Measurements from ENCODE around the gene BRD7. TPM values are rescaled to one million over a fixed set of nuclear protein-coding genes. Genes with fewer than 3 reads are reported as not detected.

Gene BRD7
- total RNA-seq, 6 experiments from 2014 or later = 16.9 to 24.1 (median 20.2) TPM

- no peaks in the 10 kb centered on the region for H3K27me3 ChIP-seq
- WGBS (ENCODE audit: insufficient coverage, low coverage, low lambda C conversion rate, missing lambda C conversion rate) = 82% methylated on average over 2 of the region's 2 CpGs
- no peaks in the 10 kb centered on the region for H3K9me3 ChIP-seq
- DNase-seq = no peak
- H3K27ac ChIP-seq = no peak overlapping the region
- H3K4me3 ChIP-seq = no peak overlapping the region
- no peaks in the 10 kb centered on the region for H3K36me3 ChIP-seq
- intact Hi-C loops (cut with DNase I) = no loop called here
- no peaks in the 10 kb centered on the region for H3K4me1 ChIP-seq
- TF ChIP-seq POLR2A (IDR thresholded peaks at IDR 0.05) = no peak
- TF ChIP-seq, protein P1, sequence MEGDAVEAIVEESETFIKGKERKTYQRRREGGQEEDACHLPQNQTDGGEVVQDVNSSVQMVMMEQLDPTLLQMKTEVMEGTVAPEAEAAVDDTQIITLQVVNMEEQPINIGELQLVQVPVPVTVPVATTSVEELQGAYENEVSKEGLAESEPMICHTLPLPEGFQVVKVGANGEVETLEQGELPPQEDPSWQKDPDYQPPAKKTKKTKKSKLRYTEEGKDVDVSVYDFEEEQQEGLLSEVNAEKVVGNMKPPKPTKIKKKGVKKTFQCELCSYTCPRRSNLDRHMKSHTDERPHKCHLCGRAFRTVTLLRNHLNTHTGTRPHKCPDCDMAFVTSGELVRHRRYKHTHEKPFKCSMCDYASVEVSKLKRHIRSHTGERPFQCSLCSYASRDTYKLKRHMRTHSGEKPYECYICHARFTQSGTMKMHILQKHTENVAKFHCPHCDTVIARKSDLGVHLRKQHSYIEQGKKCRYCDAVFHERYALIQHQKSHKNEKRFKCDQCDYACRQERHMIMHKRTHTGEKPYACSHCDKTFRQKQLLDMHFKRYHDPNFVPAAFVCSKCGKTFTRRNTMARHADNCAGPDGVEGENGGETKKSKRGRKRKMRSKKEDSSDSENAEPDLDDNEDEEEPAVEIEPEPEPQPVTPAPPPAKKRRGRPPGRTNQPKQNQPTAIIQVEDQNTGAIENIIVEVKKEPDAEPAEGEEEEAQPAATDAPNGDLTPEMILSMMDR (IDR thresholded peaks at IDR 0.05) = no peak
- no peak for ATAC-seq
Observed at GRCh38 chr16:50273382-50273690, 95.5 kb downstream of the BRD7 start.

GRCh38 chr16:50272687-50273381, 96.0 kb downstream of the BRD7 start:
- DNase-seq (peak in 1 of 3 donors; percentile 24), ATAC-seq (no peak)
- Histone ChIP-seq H3K27ac (no peak overlapping the region), H3K36me3 (no peaks in the 10 kb centered on the region), H3K9me3 (no peaks in the 10 kb centered on the region), H3K4me1 (no peaks in the 10 kb centered on the region), H3K27me3 (no peaks in the 10 kb centered on the region), H3K4me3 (no peak overlapping the region)
- intact Hi-C loops (cut with DNase I) = no loop called here
- no CpG with 5 or more reads among the region's 5 CpGs for WGBS (ENCODE audit: insufficient coverage, low coverage, low lambda C conversion rate, missing lambda C conversion rate)
- TF ChIP-seq POLR2A (IDR thresholded peaks at IDR 0.05) = no peak
- TF ChIP-seq, protein P1 (IDR thresholded peaks at IDR 0.05) = no peak

- H3K27me3 ChIP-seq = no peaks in the 10 kb centered on the region
- no peak overlapping the region for H3K27ac ChIP-seq
- TF ChIP-seq, protein P1 (IDR thresholded peaks at IDR 0.05) = no peak
- no peaks in the 10 kb centered on the region for H3K36me3 ChIP-seq
- H3K4me1 ChIP-seq = no peaks in the 10 kb centered on the region
- 67% methylated on average over 2 of the region's 7 CpGs for WGBS (ENCODE audit: insufficient coverage, low coverage, low lambda C conversion rate, missing lambda C conversion rate)
- ATAC-seq (no peak), DNase-seq (peak in 1 of 3 donors; percentile 47)
- intact Hi-C loops (cut with DNase I) = no loop called here
- no peaks in the 10 kb centered on the region for H3K9me3 ChIP-seq
- no peak overlapping the region for H3K4me3 ChIP-seq
Observed at GRCh38 chr16:50272111-50272571, 96.6 kb downstream of the BRD7 start.

DNA sequence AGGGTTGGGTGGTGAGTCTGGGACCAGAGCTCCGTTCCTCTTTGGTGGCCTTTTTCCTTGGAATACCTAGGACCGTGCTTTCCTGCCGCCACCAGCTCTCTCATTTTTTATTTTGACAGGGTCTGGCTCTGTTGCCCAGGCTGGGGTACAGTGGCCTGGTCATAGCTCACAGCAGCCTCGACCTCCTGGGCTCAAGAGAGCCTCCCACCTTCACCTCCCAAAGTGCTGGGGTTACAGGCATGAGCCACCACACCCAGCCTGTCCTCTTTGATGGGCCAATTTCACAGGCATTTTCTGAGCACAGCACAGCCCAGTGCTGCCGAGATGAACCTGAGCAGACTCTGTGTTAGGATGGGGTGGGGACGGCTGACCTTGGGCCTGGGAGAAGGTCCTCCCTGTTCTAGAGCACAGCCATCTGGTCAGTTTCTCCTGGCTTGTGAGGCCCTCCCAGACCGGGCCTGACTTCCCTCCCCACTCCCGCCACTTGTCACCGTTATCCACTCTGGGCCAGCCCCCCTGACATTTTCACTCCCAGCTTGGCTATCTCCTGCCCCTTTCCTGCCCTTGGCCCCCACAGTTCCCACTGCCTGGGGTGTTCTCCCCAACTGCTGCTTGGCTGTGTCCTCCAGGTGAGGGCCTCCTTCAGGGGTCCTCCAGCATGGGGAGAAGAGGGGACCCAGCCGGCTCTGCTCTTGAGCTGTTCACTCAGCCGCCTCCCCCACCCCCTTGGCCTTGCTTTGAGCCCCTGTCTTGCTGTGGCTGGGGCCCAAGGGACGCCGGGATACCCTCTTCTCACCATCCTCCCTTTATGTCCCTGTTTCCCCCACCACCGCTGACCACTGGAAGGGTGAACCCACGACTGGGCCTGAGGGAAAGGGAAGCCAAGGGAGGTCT, 97.4 kb downstream of the BRD7 start:
- H3K9me3 ChIP-seq = no peaks in the 10 kb centered on the region
- DNase-seq (peak in 2 of 3 donors; percentile 44 to 46), ATAC-seq (no peak)
- H3K27me3 ChIP-seq = no peaks in the 10 kb centered on the region
- WGBS (ENCODE audit: insufficient coverage, low coverage, low lambda C conversion rate, missing lambda C conversion rate) = 73% methylated on average over 2 of the region's 15 CpGs
- no peak for TF ChIP-seq POLR2A (IDR thresholded peaks at IDR 0.05)
- TF ChIP-seq, protein P1 (IDR thresholded peaks at IDR 0.05) = no peak
- H3K4me3 ChIP-seq = no peak overlapping the region
- intact Hi-C loops (cut with DNase I) = no loop called here
- no peaks in the 10 kb centered on the region for H3K4me1 ChIP-seq
- H3K27ac ChIP-seq = no peak overlapping the region
- no peaks in the 10 kb centered on the region for H3K36me3 ChIP-seq

Data from right lobe of liver (tissue), 6 donors.